IMR-90 (cell line): ENCODE data around the gene OR8D1. TPM values are rescaled to one million over a fixed set of nuclear protein-coding genes. Genes with fewer than 3 reads are reported as not detected.

Experiments used
- ATAC-seq: fragments of 200-7000 bp; cut with Tn5 transposase; 2 replicates; pipeline ENCODE4 v1.9.1; 2020; ENCODE audit warnings: low read depth, mild to moderate bottlenecking, moderate library complexity
- BruUV-seq: library from RNA; stranded (reverse); fragments of 400-500 nt; replicated peaks from 2 replicates; lab custom pipeline; 2021; lab: Mats Ljungman, UMichigan
- CTCF ChIA-PET: fragments of 300-600 bp; formaldehyde crosslinking; extraction: SDS; loops from one replicate; lab custom pipeline; 2021; ENCODE audit warnings: antibody characterized with exemption; lab: Yijun Ruan, JAX
- POLR2A ChIA-PET: fragments of 300-600 bp; sonication (Branson Sonifier 250); formaldehyde crosslinking; loops from one replicate; lab custom pipeline; 2022; ENCODE audit warnings: antibody characterized with exemption; ENCODE audit not compliant: unreplicated experiment; lab: Charles Lee
- DNase-seq: peaks from one replicate; pipeline ENCODE4 v3.0.0; 2013
- H2AFZ ChIP-seq: replicated peaks from 2 replicates; pipeline ENCODE3; 2013; ENCODE audit warnings: low read length, mild to moderate bottlenecking; ENCODE audit not compliant: poor library complexity
- H2AK5ac ChIP-seq: 2 replicates; pipeline ENCODE4 v1.6.1; 2013; ENCODE audit warnings: low read depth, low read length, inconsistent platforms
- H2AK9ac ChIP-seq: replicated peaks from 2 replicates; pipeline ENCODE3; 2013; ENCODE audit warnings: mild to moderate bottlenecking, low read depth, low read length, moderate library complexity; ENCODE audit not compliant: poor library complexity
- H2BK120ac ChIP-seq: 2 replicates; pipeline ENCODE4 v1.6.1; 2013; ENCODE audit warnings: low read depth, low read length, inconsistent platforms
- H2BK15ac ChIP-seq: 3 replicates; pipeline ENCODE4 v1.6.1; 2013; ENCODE audit warnings: low read depth, low read length, inconsistent platforms
- H2BK20ac ChIP-seq: 2 replicates; pipeline ENCODE4 v1.6.1; 2013; ENCODE audit warnings: low read depth, mild to moderate bottlenecking, inconsistent platforms, low read length, moderate library complexity
- H2BK5ac ChIP-seq: 2 replicates; pipeline ENCODE4 v1.6.1; 2013; ENCODE audit warnings: mild to moderate bottlenecking, low read depth, low read length, inconsistent platforms; ENCODE audit not compliant: poor library complexity, severe bottlenecking
- H3K14ac ChIP-seq: replicated peaks from 2 replicates; pipeline ENCODE4 v1.6.1; 2013; ENCODE audit warnings: low read depth, low read length, inconsistent platforms
- H3K18ac ChIP-seq: 2 replicates; pipeline ENCODE4 v1.6.1; 2013; ENCODE audit warnings: low read depth, low read length, control low read depth
- H3K23ac ChIP-seq: 2 replicates; pipeline ENCODE4 v1.6.1; 2013; ENCODE audit warnings: low read depth, low read length, inconsistent platforms
- H3K27ac ChIP-seq: 2 replicates; pipeline ENCODE4 v1.5.1; 2013; ENCODE audit warnings: mild to moderate bottlenecking, control low read depth, low read length; ENCODE audit not compliant: insufficient read depth
- H3K27me3 ChIP-seq: 2 replicates; pipeline ENCODE4 v1.6.1; 2013; ENCODE audit warnings: low read length; ENCODE audit not compliant: control insufficient read depth, insufficient read depth
- H3K36me3 ChIP-seq: 2 replicates; pipeline ENCODE4 v1.6.1; 2013; ENCODE audit warnings: low read length, mixed read lengths; ENCODE audit not compliant: control insufficient read depth, insufficient read depth
- H3K4ac ChIP-seq: 2 replicates; pipeline ENCODE4 v1.6.1; 2013; ENCODE audit warnings: low read depth, low read length, inconsistent platforms
- H3K4me1 ChIP-seq: 2 replicates; pipeline ENCODE4 v1.6.1; 2013; ENCODE audit warnings: low read length, mixed read lengths; ENCODE audit not compliant: control insufficient read depth, insufficient read depth
- H3K4me2 ChIP-seq: 2 replicates; pipeline ENCODE4 v1.6.1; 2013; ENCODE audit warnings: low read depth, mild to moderate bottlenecking, control low read depth, low read length, moderate library complexity
- H3K4me3 ChIP-seq: 2 replicates; pipeline ENCODE4 v1.5.1; 2013; ENCODE audit warnings: low read depth, mild to moderate bottlenecking, control low read depth, low read length, moderate library complexity; ENCODE audit not compliant: insufficient read depth
- H3K56ac ChIP-seq: 2 replicates; pipeline ENCODE4 v1.6.1; 2013; ENCODE audit warnings: low read length, inconsistent platforms; ENCODE audit not compliant: insufficient read depth; ENCODE audit errors: extremely low read depth
- H3K79me1 ChIP-seq, 2 experiments: 2 replicates each; pipeline ENCODE4 v1.6.1; 2013; ENCODE audit warnings: low read length in 2 of 2, inconsistent platforms in 1 of 2, low read depth in 1 of 2
- H3K9ac ChIP-seq: 2 replicates; pipeline ENCODE4 v1.6.1; 2013; ENCODE audit warnings: low read depth, low read length, control low read depth
- H3K9me1 ChIP-seq: 2 replicates; pipeline ENCODE4 v1.6.1; 2013; ENCODE audit warnings: low read length, inconsistent platforms; ENCODE audit not compliant: insufficient read depth
- H3K9me3 ChIP-seq: 2 replicates; pipeline ENCODE4 v1.6.1; 2013; ENCODE audit warnings: low read length; ENCODE audit not compliant: control insufficient read depth, insufficient read depth
- H4K20me1 ChIP-seq: 2 replicates; pipeline ENCODE4 v1.6.1; 2013; ENCODE audit warnings: low read length, inconsistent platforms; ENCODE audit not compliant: insufficient read depth
- H4K5ac ChIP-seq: 2 replicates; pipeline ENCODE4 v1.6.1; 2013; ENCODE audit warnings: mild to moderate bottlenecking, low read depth, low read length, control low read depth
- H4K8ac ChIP-seq, 2 experiments: 2 replicates each; pipeline ENCODE4 v1.6.1; 2013; ENCODE audit warnings: low read depth in 2 of 2, low read length in 2 of 2, control low read depth in 1 of 2, inconsistent platforms in 1 of 2
- H4K91ac ChIP-seq: 2 replicates; pipeline ENCODE4 v1.6.1; 2013; ENCODE audit warnings: low read depth, low read length, inconsistent platforms; ENCODE audit not compliant: insufficient read depth
- BHLHE40 ChIP-seq: fragments of 150-350 bp; IDR thresholded peaks from 2 replicates; pipeline ENCODE4 v1.6.1; 2016; ENCODE audit warnings: mild to moderate bottlenecking, low read depth, low read length
- CEBPB ChIP-seq: IDR thresholded peaks from 2 replicates; pipeline ENCODE4 v1.6.1; 2012; ENCODE audit warnings: low read depth, low read length, improper control_type of control experiment
- CHD1 ChIP-seq: IDR thresholded peaks from 2 replicates; pipeline ENCODE4 v1.6.1; 2012; ENCODE audit warnings: low read depth, low read length, improper control_type of control experiment
- ELK1 ChIP-seq: fragments of 150-350 bp; IDR thresholded peaks from 2 replicates; pipeline ENCODE4 v1.6.1; 2016; ENCODE audit warnings: low read depth, mild to moderate bottlenecking, low read length, moderate library complexity, borderline replicate concordance
- FOS ChIP-seq: fragments of 150-350 bp; IDR thresholded peaks from 2 replicates; pipeline ENCODE4 v1.6.1; 2016; ENCODE audit warnings: low read depth, low read length
- MAFK ChIP-seq: IDR thresholded peaks from 2 replicates; pipeline ENCODE4 v1.6.1; 2012; ENCODE audit warnings: low read depth, low read length, improper control_type of control experiment
- MAZ ChIP-seq: IDR thresholded peaks from 2 replicates; pipeline ENCODE4 v1.6.1; 2012; ENCODE audit warnings: low read depth, mild to moderate bottlenecking, low read length, improper control_type of control experiment, moderate library complexity, borderline replicate concordance
- MXI1 ChIP-seq: IDR thresholded peaks from 2 replicates; pipeline ENCODE4 v1.6.1; 2012; ENCODE audit warnings: low read depth, mild to moderate bottlenecking, low read length, moderate library complexity, borderline replicate concordance
- NFE2L2 ChIP-seq: fragments of 150-350 bp; IDR thresholded peaks from 2 replicates; pipeline ENCODE4 v1.6.1; 2016; ENCODE audit warnings: low read depth, mild to moderate bottlenecking, low read length
- RCOR1 ChIP-seq: IDR thresholded peaks from 2 replicates; pipeline ENCODE4 v1.6.1; 2012; ENCODE audit warnings: mild to moderate bottlenecking, low read length, improper control_type of control experiment; ENCODE audit not compliant: insufficient replicate concordance
- RFX5 ChIP-seq: IDR thresholded peaks from 2 replicates; pipeline ENCODE4 v1.8.0; 2012; ENCODE audit warnings: low read depth, mild to moderate bottlenecking, low read length, moderate library complexity
- SMC3 ChIP-seq: fragments of 150-350 bp; IDR thresholded peaks from 2 replicates; pipeline ENCODE4 v1.6.1; 2016; ENCODE audit warnings: low read depth, mild to moderate bottlenecking, antibody characterized with exemption, low read length, moderate library complexity
- WGBS, 2 experiments: methylation state at CpG; one replicate each; pipeline versions ENCODE4 v1.1.5 to v1.1.7; 2013; ENCODE audit warnings: missing lambda C conversion rate in 2 of 2; ENCODE audit not compliant: insufficient read length in 1 of 2; ENCODE audit errors: extremely low coverage in 2 of 2; 5-methylcytosine and 5-hydroxymethylcytosine counted together
- dilution Hi-C: fragments of 300-500 bp; cut with HindIII; formaldehyde crosslinking; loops from one replicate; pipeline ENCODE4 v1.14.3; 2018; ENCODE audit warnings: low sequenced_read_pairs; ENCODE audit not compliant: unreplicated experiment
- in situ Hi-C: fragments of 300-500 bp; cut with MboI; formaldehyde crosslinking; loops from 3 replicates; pipeline ENCODE4 v1.14.3; 2019; ENCODE audit warnings: low sequenced_read_pairs, inconsistent platforms, mixed read lengths
- intact Hi-C: fragments of 100-400 bp; cut with micrococcal nuclease; formaldehyde crosslinking; loops from 2 replicates; pipeline ENCODE4 v1.10.0; 2022
- polyA plus RNA-seq, 3 experiments: library from polyadenylated mRNA; depleted of rRNA; stranded (reverse); fragments of >200 nt; gene quantifications; 2 replicates each; pipeline ENCODE4 v1.2.3, GENCODE V29; 2012; ENCODE audit warnings: low replicate concordance in 1 of 3
- total RNA-seq: library from RNA; depleted of rRNA; stranded (reverse); fragments of >200 nt; gene quantifications from 2 replicates; pipeline ENCODE4 v1.2.3, GENCODE V29; 2012
- TF ChIP-seq, protein P1 (sequence below): conservative IDR thresholded peaks from 2 replicates; pipeline ENCODE4 v1.5.1; 2012; ENCODE audit warnings: mild to moderate bottlenecking, low read depth, low read length, improper control_type of control experiment
- TF ChIP-seq, protein P2 (sequence below): fragments of 150-350 bp; IDR thresholded peaks from 2 replicates; pipeline ENCODE4 v1.6.1; 2017; ENCODE audit warnings: mild to moderate bottlenecking, antibody characterized with exemption, low read length, low read depth

OR8D1 gene
- total and polyA plus RNA-seq, 2 of the 4 experiments (the other 2 are of a cell fraction) = not detected

GRCh38 chr11:124277804-124278203 lies 35.9 kb downstream of the OR8D1 start:
- Histone ChIP-seq H3K36me3 (no peaks in the 10 kb centered on the region), H3K9ac (no peak overlapping the region), H3K9me1 (peaks cover 7% of the 10 kb centered on the region; the same call in 1 of the 2 replicates), H3K27ac (no peak overlapping the region), H4K8ac (peak overlapping the region in 1 of 2 experiments; percentile 51; a peak in 2 of 4 replicates), H3K14ac (peak overlapping the region; percentile 17; the same call in 1 of the 2 replicates), H3K4me3 (no peak overlapping the region), H2BK15ac (no peak overlapping the region), H3K18ac (peak overlapping the region; percentile 67; the same call in 1 of the 2 replicates), H3K79me1 (no peaks in the 10 kb centered on the region), H3K4me1 (peaks cover 3% of the 10 kb centered on the region), H3K9me3 (no peaks in the 10 kb centered on the region), H4K5ac (no peak overlapping the region; the same call in 1 of the 2 replicates), H3K23ac (no peak overlapping the region), H2BK5ac (peak overlapping the region; percentile 10), H4K91ac (peak overlapping the region; percentile 55; the same call in 1 of the 2 replicates), H3K56ac (no peak overlapping the region), H2AK5ac (no peak overlapping the region), H2AFZ (no peak overlapping the region), H2BK20ac (peak overlapping the region; percentile 78; the same call in 1 of the 2 replicates), H2AK9ac (no peak overlapping the region), H2BK120ac (peak overlapping the region; percentile 76), H4K20me1 (no peaks in the 10 kb centered on the region), H3K4me2 (no peak overlapping the region), H3K27me3 (no peaks in the 10 kb centered on the region), H3K4ac (peak overlapping the region; percentile 85)
- no TSS peak for BruUV-seq
- in situ Hi-C loops = no loop called here
- dilution Hi-C loops = no loop called here
- TF ChIP-seq MXI1 (no peak), CEBPB (no peak), MAFK (no peak), NFE2L2 (no peak), BHLHE40 (no peak), RFX5 (no peak), CHD1 (no peak), ELK1 (no peak), MAZ (no peak), RCOR1 (no peak), FOS (no peak), SMC3 (no peak)
- TF ChIP-seq, protein P1, sequence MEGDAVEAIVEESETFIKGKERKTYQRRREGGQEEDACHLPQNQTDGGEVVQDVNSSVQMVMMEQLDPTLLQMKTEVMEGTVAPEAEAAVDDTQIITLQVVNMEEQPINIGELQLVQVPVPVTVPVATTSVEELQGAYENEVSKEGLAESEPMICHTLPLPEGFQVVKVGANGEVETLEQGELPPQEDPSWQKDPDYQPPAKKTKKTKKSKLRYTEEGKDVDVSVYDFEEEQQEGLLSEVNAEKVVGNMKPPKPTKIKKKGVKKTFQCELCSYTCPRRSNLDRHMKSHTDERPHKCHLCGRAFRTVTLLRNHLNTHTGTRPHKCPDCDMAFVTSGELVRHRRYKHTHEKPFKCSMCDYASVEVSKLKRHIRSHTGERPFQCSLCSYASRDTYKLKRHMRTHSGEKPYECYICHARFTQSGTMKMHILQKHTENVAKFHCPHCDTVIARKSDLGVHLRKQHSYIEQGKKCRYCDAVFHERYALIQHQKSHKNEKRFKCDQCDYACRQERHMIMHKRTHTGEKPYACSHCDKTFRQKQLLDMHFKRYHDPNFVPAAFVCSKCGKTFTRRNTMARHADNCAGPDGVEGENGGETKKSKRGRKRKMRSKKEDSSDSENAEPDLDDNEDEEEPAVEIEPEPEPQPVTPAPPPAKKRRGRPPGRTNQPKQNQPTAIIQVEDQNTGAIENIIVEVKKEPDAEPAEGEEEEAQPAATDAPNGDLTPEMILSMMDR = no peak
- TF ChIP-seq, protein P2, sequence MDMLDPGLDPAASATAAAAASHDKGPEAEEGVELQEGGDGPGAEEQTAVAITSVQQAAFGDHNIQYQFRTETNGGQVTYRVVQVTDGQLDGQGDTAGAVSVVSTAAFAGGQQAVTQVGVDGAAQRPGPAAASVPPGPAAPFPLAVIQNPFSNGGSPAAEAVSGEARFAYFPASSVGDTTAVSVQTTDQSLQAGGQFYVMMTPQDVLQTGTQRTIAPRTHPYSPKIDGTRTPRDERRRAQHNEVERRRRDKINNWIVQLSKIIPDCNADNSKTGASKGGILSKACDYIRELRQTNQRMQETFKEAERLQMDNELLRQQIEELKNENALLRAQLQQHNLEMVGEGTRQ = no peak
- DNase-seq (no peak), ATAC-seq (no peak)
- CTCF ChIA-PET = interaction anchor here (1.3 kb wide), 1 partner anchor 124 kb away, joined by 3 read pairs; no protein-coding TSS in a partner anchor
- intact Hi-C loops = no loop called here
- POLR2A ChIA-PET = interaction anchor here (0.6 kb wide), 1 partner anchor 25 kb away, joined by 3 read pairs; no protein-coding TSS in a partner anchor
- no CpG with 5 or more reads among the region's 3 CpGs for WGBS, 2 experiments
